ENCODE measurements around the gene FBXL20. TPM values are rescaled to one million over a fixed set of nuclear protein-coding genes. Genes with fewer than 3 reads are reported as not detected.

The FBXL20 gene
- total RNA-seq, 1 donor from 2014 or later: 14.2 TPM

DNA sequence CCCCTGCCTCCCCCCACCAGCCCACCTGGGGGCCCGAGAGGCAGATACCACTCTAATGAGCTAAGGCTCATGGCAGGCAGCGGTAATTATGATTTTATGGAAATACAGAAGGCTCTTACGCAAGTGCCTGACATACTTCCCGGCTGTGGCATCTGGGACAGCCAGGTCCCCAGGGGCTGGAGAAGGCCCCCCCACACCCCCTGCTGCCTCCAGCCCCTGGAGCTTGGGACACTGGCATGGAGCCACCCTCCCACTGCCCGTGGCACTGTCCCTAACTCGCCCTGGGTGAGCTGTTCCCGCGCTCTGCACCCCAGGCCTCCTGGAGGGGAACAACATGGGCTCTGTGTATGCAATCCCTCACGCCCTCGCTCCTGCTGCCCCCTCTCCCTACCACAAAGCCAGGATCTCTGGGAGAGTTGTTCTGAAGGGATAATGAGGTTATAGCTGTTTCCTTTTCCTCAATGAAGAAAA is 170.3 kb downstream of the FBXL20 start:
- intact Hi-C loops (cut with micrococcal nuclease): no loop called here
- no peak for DNase-seq

DNA sequence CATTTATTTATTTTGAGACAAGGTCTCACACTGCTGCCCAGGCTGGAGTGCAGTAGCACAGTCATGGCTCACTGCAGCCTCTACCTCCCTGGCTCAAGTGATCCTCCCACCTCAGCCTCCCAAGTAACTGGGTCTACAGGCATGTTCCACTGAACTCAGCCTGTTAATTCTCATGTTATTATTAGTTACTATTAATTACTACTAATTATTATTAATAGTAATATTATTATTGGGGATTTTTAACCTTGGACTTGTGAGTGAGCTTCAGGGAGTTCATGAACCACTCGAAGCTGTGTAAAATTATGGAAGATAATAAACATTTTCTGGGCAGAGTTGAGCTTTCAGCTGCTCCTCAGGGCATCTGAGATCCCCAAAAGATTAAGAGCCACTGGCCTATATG is 171.1 kb downstream of the FBXL20 start:
- no peak overlapping the region for H3K27ac ChIP-seq (replicated peaks)
- H3K4me1 ChIP-seq: peaks cover 22% of the 10 kb centered on the region
- H3K36me3 ChIP-seq: no peaks in the 10 kb centered on the region
- no peak for DNase-seq
- H3K9me3 ChIP-seq (replicated peaks): no peaks in the 10 kb centered on the region
- H3K4me3 ChIP-seq: no peak overlapping the region
- intact Hi-C loops (cut with micrococcal nuclease): no loop called here
- H3K27me3 ChIP-seq (ENCODE audit: low read depth): peaks cover 97% of the 10 kb centered on the region
- TF ChIP-seq, protein P1, sequence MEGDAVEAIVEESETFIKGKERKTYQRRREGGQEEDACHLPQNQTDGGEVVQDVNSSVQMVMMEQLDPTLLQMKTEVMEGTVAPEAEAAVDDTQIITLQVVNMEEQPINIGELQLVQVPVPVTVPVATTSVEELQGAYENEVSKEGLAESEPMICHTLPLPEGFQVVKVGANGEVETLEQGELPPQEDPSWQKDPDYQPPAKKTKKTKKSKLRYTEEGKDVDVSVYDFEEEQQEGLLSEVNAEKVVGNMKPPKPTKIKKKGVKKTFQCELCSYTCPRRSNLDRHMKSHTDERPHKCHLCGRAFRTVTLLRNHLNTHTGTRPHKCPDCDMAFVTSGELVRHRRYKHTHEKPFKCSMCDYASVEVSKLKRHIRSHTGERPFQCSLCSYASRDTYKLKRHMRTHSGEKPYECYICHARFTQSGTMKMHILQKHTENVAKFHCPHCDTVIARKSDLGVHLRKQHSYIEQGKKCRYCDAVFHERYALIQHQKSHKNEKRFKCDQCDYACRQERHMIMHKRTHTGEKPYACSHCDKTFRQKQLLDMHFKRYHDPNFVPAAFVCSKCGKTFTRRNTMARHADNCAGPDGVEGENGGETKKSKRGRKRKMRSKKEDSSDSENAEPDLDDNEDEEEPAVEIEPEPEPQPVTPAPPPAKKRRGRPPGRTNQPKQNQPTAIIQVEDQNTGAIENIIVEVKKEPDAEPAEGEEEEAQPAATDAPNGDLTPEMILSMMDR (IDR thresholded peaks at IDR 0.05; ENCODE audit: borderline replicate concordance): no peak

More for the DNA sequence above, 170.3 kb downstream of the FBXL20 start:
- TF ChIP-seq, protein P1 (IDR thresholded peaks at IDR 0.05; ENCODE audit: borderline replicate concordance): no peak
- Histone ChIP-seq H3K9me3 (replicated peaks) (no peaks in the 10 kb centered on the region), H3K36me3 (no peaks in the 10 kb centered on the region), H3K4me1 (peaks cover 14% of the 10 kb centered on the region), H3K27me3 (ENCODE audit: low read depth) (peaks cover 95% of the 10 kb centered on the region), H3K27ac (replicated peaks) (no peak overlapping the region), H3K4me3 (no peak overlapping the region)

DNA sequence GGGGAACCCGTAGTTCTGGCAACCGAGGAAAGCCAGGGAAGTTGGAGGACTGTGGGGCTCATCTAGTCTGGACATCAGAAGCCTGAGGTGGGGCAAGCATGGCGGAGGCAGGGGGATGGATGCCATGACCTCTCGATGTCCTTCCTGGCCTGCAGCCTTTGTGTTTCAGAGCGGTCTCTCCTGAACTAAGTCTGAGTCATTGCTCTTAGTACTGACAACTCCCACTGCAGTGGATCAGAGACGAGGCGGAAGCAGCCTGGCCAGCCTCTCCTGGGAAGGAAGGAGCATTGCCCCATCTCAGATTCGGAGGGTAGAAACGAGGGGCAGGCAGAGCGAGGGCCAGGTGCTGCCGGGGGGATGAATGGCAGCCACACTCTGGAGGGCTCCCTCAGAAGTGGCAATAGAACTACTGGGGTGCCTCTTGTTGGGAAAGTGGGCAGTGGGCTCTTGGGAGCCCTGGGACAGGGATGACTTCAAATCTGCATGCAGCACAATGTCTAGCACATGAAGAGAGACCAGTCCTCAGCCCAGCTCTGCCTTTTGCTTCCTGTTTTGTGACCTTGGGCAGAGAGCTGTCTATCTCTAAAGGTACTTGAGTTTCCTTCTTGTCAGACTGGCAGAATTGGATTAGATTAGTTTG is 172.0 kb downstream of the FBXL20 start:
- Histone ChIP-seq H3K9me3 (replicated peaks) (no peaks in the 10 kb centered on the region), H3K4me3 (no peak overlapping the region), H3K27me3 (ENCODE audit: low read depth) (peaks cover 98% of the 10 kb centered on the region), H3K36me3 (no peaks in the 10 kb centered on the region), H3K27ac (replicated peaks) (no peak overlapping the region), H3K4me1 (peaks cover 31% of the 10 kb centered on the region)
- intact Hi-C loops (cut with micrococcal nuclease): no loop called here
- TF ChIP-seq, protein P1 (IDR thresholded peaks at IDR 0.05; ENCODE audit: borderline replicate concordance): no peak
- DNase-seq: no peak

DNA sequence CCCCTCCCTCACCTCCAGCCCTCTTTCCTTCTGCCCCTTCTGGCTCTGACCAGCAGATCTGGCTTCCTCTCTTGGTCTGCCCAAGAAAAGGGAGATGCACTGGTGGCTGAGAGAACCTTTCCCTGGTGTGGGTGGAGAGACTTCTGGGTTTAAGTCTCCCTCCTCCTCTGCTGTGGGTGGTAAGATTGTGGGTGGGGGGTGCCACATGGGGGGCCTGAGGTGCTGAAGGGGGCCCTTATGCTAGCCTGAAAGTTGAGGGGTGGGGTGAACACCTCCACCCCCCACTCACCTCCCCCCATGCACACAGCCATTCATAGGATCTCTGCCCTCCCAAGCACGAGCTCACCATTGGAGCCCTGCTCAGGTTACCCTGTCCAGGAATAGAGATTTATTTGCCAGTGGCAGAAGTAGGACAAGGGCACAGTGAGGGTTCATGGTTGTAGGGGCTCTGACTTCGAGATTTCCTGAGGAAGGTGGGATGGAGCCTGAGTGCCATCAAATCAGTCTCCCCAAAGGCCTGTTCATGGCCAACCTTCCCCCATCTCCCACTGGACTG is 174.0 kb downstream of the FBXL20 start:
- H3K27ac ChIP-seq (replicated peaks): no peak overlapping the region
- no peaks in the 10 kb centered on the region for H3K9me3 ChIP-seq (replicated peaks)
- no peak for DNase-seq
- intact Hi-C loops (cut with micrococcal nuclease): no loop called here
- no peaks in the 10 kb centered on the region for H3K36me3 ChIP-seq
- TF ChIP-seq, protein P1 (IDR thresholded peaks at IDR 0.05; ENCODE audit: borderline replicate concordance): no peak
- H3K27me3 ChIP-seq (ENCODE audit: low read depth): peaks cover 80% of the 10 kb centered on the region
- H3K4me1 ChIP-seq: peaks cover 31% of the 10 kb centered on the region
- no peak overlapping the region for H3K4me3 ChIP-seq

DNA sequence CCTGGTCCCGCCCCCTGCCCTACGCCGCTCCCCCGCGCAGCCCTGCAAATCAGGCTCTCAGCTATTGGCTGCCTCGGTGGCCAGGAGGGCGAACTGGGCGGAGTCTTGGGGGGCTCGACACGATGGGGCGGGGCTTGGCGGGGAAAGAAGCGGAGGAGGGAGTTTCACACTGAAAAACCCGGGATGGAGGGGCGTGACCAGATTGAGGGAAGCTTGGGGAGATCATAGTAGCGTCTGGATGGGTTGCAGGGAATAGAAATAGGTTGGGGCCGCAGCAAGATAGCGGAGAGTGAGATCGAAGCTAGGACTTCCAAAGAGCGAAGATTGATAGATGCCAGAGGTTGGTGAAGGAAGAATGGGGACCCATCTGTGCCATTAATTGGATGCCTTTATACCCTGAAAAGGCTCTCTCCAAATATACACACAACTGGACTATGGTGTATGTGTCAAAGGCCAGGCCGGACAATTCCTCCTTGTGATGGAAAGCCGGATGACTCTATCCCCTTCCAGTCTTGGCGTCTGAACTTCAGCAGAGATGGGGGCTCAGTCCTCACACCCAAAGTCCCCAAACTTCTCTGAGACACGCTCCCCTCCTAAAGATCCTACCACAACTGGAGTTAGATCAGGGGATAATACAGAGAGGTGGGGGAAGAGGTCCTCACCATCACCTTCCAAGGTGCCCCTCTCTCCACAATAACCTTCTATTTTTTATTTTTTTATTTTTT is 175.3 kb downstream of the FBXL20 start:
- TF ChIP-seq, protein P1 (IDR thresholded peaks at IDR 0.05; ENCODE audit: borderline replicate concordance): no peak
- Histone ChIP-seq H3K27ac (replicated peaks) (no peak overlapping the region), H3K4me1 (peaks cover 21% of the 10 kb centered on the region), H3K9me3 (replicated peaks) (no peaks in the 10 kb centered on the region), H3K36me3 (no peaks in the 10 kb centered on the region), H3K4me3 (peak overlapping the region; percentile 66), H3K27me3 (ENCODE audit: low read depth) (peaks cover 67% of the 10 kb centered on the region)
- DNase-seq: peak; percentile 74
- intact Hi-C loops (cut with micrococcal nuclease): no loop called here

Data from left ventricle myocardium inferior (tissue), 1 donor.